HL-60/S4 treated with phorbol 12-myristate 13-acetate at 8.2 ng/mL for 4 days and 3 days (cell line): ENCODE data around the gene PPP1CB.

Experiments
- in situ Hi-C: fragments of 300-500 bp; cut with MboI; formaldehyde crosslinking; loops from 2 replicates; pipeline ENCODE4 v1.15.0; 2022; ENCODE audit warnings: low sequenced_read_pairs

PPP1CB gene

DNA sequence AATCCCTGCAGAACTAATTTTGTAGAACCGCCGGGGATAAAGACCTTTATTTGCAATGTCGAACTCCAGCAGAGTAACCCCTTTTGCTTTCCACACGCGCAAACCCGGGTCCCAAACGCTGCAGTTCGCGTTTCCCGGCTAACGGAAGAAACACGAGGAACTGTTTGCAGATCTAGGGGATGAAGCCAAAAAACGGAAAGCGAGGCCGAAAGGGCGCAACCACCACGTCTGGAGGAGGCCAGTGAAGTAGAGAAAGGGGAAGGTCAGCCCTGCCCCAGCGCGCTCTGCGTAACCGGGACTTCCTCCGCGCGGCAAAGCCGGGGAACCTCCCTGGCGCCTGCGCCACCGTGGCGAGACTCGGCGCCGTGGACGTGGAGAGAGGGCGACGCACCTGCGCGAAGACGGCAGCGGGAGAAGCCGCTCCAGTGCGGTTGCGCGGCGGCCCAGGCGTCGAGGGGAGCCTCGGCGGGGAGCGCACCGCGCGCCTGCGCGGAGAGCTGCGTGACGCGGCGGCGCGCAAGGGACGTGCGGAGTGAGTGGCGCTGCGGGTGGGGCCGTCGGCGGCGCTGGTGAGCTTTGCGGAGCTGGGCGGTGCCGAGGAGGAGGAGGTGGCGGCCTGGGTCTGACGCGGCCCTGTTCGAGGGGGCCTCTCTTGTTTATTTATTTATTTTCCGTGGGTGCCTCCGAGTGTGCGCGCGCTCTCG is at the start of gene PPP1CB:
PPP1CB (plus strand) TSS at position 579 of the 704 bp plus-strand sequence. CDS start 295 bp downstream, outside the sequence.
- in situ Hi-C loops: loop anchor here (10.0 kb wide), 1 partner anchor 157 kb away; no protein-coding TSS in a partner anchor

DNA sequence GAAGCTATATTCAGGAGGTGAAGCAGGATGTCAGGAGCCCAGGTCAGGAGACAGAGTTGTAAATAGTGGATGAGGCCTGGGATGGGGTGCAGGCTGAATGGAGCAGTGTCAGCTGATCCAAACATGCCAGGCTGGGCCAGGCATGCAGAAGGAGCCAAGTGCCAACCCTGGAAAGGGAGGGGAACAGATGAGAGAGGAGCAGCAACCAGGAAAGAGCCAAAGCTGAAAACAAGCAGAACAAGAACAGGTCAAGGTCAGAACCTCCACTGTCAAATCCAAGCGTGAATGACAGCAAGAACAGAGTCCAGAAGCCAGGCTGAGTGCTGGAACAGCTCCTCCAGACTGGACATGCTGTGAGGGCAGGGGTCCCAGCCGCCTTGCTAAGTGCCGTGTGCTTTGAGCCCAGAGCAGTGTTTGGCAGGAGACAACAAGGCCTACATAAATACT is 49.2 kb upstream of the PPP1CB start:
- in situ Hi-C loops: no loop called here

DNA sequence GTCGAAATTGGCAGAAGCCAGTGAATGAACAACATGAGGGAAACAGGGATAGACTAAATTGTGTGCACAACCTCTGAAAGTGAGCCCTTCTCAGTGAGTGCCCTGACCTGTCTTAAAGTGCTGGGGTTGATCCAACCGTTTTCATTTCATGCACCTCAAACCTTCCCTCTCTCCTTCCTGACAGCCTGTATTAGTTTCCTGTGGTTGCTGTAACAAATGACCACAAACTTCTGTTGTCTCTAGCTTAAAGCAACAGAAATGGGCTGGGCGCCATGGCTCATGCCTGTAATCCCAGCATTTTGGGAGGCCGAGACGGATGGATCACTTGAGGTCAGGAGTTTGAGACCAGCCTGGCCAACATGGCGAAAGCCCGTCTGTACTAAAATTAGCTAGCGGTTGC is 48.8 kb upstream of the PPP1CB start:
- in situ Hi-C loops: no loop called here

DNA sequence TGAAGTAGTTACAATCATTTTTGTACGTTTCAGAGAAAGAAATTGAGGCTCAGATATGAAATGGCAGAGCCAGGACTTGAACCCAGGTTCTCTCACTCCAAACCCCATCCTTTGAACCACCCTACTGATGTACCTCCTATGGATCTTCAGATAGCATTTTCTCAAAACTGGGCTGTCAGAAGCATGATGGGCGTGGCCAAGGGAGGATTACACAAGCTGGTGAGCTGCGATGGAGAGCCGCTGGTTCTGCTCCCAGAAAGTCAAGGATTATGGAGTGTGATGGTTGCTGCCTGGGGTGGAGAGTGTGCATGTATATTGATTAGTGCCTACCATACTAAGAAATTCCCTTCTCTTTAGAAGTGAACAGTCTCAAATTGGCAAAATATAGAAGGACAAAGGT is 47.0 kb upstream of the PPP1CB start:
- in situ Hi-C loops: no loop called here

DNA sequence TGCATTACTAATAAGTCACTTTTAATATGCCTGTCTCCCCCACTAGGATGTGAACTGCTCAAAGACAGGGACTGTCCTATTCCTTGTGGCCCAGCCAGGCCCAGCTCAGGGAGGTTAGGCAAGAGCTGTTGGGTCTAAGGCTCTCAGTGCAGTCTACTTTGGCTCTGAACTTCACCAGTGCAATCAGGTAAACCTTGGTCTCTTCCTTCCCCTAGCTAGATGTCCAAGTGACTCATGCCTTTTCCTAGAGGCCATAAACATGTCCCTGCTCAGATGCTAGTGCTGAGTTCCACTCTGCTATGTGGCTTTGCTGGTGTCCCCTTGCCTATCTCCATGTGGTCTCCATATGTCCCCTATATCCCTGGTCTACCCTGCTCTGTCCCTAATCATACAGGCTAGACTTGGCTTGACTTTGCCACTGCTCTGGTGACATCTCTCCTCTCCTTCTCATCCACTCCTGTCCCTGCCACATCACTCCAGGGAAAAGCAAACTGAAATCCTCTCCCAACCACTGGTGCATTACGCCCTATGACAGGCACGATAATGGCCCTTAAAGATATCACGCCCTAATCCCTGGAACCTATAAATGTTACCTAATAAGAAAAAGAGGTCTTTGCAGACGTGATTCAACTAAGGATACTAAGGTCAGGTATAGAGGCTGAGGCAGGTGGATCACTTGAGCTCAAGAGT is 45.7 kb upstream of the PPP1CB start:
- in situ Hi-C loops: no loop called here

DNA sequence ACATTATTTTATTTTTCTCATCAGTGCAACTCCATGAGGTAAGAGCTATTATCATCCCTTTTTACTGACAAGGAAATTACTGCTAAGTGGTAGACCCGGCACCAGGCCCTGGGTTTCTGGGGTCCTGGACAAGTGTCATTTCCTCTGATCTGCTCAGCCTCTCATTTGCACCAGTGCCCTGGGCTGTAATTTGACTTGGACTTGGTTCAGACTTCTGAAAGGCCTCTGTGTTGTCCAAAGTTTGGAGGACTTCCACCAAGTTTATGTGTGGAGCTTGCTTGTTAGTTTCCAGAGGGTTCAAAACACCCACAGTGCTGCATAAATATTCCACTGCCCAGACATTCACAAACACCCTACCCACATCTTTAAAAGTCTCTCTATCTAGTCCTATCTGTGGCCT is 44.0 kb upstream of the PPP1CB start:
- in situ Hi-C loops: no loop called here

DNA sequence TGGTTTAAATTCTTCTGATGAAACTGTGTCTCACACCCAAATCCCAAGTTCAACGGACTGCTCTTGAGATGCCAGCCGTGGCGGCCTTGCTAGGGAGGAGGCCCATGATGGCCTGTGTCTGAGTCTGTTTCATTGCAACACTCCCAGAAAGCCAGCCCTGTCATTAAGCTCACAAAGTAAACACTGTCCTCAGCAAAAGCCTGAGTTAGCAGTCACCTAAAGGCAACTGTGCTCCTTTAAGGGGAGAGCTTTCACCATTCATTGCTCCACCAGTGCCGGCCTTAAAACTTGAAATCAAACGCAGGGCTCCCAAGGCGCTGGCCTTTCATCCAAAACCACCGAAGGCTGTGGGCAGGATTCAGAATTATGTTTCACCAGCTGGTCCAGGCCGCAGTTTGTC is 42.5 kb upstream of the PPP1CB start:
- in situ Hi-C loops: no loop called here

DNA sequence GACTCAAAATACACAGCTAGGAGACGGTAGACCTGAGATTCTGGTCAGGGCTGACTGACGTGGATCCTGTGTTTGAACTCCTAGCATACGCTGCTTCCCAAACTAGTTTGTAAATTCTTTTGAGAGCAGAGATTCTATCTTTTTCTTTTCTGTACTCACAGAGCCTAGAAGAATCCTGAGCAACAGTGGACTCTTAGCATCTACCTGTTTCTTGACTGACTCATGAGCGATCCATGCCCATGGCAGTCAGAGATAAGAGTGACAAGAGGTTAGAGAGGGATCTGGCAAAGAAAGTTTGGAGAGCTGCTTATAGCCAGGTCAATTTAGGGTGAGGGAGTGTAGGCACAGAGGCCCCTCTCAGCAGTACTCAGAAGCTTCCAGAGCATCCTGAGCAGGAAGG is 41.1 kb upstream of the PPP1CB start:
- in situ Hi-C loops: no loop called here

DNA sequence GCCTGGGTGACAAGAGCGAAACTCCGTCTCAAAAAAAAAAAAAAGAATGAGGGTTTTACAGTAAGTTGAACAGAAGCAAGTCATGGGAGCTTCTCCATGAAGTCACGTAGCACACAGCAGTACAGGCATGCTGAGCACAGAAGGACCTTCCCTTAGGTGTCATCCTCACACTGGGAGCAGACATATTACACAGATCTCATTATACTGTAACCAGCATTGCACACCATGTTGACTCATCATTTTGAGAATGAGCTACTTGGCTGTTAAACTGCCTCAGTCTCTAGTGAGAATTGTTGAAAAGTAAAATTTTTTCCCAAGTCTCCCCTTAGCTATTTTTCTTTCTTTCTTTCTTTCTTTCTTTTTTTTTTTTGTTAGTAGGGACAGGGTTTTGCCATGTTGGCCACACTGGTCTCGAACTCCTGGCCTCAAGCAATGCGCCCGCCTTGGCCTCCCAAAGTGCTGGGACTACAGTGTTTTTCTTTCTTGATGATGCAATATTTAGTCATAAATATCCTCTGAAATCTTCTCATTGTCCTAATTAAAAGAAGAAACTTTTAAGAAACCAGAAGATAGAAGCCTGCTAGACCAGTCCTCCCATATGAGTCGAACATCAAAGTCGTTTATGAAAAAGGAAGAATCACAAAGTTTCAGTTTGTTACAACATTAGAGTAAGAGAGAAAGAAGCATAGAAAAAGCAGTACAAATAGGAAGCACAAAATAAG is 37.9 kb upstream of the PPP1CB start:
- in situ Hi-C loops: no loop called here

DNA sequence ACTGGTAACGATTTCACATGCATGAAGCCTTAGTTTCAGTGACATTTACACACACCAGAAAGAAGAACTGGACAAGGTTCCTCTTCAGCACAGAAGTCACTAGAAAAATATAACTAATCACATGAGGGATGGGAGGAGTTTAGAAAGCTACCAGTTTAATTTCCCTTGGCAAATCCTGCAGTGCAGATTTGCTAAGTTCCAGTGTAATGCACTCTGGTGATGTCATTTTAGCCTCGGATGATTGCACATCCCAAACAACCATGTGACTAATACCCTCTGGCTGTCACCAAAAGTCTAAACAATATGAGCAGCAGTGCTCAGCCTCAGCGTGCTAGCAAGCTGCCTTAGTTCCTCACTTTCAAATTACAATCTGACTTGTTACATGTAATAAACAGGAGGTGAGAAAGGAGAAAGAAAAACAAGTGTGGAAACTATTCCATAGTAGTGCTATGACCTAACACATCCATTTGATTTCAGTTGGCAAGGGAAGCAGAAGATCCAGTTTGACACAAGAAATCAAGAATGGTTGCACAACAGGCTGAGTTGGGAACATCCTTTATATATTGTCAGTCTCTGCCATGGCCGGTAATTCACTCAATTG is 35.3 kb upstream of the PPP1CB start:
- in situ Hi-C loops: no loop called here

DNA sequence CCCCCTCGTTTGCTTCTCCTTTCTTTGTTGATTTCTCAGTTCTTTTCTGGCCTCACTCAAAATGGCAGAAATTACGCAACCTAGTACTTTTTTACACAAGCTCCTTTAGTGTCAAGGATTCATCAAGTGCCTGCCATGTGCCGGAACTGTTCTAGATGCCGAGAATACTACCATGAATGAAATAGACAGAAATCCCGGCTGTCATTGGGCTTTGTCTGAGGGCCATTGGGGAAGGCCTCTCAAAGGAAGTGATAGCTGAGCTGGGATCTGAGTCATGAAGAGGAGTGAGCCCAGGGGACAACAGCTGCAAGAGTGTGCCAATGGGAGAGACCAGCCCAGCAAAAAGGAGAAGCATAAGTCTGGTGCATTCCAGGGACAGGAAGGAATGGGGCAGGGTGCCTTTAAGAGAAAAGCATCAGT is 34.3 kb upstream of the PPP1CB start:
- in situ Hi-C loops: no loop called here

DNA sequence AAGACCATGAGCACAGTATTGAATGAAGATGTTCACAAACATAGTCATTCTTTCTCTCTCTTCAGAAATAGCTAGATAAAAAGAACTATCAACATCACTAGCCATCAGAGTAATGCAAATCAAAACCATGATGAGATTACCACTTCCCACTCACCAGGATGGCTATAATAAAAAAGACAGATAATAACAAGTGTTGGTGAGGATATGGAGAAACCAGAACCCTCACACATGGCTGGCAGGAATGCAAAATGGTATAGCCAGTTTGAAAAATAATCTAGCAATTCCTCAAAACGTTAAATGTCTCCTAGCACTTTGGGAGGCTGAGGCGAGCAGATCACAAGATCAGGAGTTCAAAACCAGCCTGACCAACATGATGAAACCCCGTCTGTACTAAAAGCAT is 31.3 kb upstream of the PPP1CB start:
- in situ Hi-C loops: no loop called here

DNA sequence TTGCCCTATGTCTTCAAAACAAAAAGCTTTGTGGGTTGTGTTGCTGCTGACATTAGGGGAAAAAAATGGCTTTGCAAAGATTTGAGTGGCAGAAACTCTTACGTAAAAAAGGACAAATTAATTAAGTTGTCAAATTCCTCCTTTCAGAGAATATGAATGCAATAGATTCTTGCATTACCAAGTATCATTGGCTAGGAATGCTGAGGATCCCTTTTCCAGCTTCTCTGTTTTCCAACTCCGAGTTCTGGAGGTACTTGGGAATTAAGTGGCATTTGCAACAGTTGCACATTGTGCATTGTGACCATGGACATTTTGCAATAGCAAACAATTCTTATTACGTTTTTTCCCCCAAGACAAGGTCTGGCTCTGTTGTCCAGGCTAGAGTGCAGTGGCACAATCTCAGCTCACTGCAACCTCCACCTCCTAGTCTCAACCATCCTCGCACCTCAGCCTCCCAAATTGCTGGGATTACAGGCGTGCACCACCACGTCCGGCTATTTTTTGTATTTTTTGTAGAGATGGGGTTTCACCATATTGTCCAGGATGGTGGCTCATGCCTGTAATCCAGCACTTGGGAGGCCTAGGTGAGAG is 29.9 kb upstream of the PPP1CB start:
- in situ Hi-C loops: no loop called here

DNA sequence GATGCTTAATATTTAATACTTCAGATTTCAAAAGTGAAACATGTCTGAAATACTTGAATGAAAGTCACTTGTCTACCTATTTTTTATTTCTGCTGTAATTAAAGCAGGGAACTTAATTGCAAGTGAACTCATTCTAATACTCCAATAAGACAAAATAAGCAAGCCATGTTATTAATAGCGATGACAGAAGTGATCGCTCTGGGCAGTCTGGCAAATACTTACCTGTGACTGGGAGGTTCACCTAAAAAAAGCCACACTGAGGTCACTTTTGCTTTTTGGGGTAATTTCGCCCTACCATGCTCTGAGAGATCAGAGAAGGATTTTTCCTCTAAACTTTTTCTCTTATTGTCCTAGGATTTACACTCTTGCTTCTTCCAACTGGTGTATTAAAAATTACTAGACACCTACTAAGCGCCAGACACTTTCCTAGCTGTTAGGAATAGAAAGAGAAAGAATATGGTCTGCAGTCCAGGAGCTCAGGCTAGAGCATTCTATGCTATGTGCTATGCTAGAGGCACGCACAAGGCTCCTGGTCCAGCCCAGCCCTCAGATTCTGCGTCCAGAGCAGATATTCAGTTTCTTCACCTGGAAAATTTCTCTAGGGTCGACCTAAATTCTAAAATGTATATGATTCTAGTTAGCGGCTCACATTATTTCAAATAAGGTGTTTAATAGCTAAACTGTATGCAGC is 26.5 kb upstream of the PPP1CB start:
- in situ Hi-C loops: no loop called here

DNA sequence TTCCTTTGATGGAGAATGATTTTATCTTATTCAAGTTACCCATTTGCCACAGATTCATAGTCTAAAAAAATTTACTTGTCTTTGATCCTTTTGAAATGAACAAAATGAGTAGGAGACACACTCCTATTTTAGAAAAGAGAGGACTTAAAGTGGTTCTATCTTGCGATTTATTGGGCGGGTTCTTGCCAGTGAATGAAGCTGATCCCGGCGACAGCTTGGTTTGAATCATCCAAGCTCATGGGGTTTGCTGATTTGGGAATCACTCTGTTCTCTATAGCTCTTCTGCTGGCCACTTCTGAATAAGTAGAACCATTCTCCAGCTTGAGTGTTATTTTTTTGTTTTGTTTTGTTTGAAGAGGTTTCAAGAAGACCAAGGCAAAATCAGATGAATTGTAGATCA is 25.5 kb upstream of the PPP1CB start:
- in situ Hi-C loops: no loop called here

DNA sequence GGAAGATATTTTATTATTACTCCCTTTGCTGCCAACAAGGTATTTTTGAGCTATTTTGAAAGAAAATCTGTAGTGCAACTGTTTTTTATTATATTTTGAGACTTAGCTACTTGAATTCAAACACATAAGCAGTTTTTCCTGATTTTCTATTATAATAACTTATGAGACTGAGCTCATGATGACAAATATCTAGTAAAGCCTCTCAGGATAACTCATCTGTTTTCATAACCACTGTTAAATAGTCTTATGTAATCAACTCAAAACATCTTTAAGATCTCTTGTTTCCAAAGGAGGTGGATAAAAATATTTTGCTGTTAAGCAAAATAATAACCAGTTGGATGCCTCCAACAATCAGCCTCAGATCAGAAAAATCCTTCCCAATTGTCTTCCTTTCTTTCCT is 21.9 kb upstream of the PPP1CB start:
- in situ Hi-C loops: no loop called here

DNA sequence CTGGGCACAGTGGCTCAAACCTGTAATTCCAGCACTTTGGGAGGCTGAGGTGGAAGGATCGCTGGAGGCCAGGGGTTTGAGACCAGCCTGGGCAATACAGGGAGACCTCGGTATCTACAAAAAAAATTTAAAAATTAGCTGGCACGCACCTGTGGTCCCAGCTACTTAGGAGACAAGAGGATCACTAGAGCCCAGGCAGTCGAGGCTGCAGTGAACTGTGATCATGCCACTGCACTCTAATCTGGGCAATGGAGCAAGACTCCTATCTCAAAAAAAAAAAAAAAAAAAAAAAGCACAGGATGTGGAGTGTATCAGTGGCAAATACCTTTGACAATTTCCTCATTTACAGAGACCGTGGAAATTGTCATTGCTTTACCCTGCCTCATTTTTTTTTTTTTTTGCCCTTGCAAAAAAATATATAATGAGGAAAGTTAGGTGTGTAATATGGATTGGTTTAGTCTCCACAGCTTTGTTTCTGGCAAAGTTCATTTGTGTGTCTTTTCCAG is 20.9 kb upstream of the PPP1CB start:
- in situ Hi-C loops: no loop called here

DNA sequence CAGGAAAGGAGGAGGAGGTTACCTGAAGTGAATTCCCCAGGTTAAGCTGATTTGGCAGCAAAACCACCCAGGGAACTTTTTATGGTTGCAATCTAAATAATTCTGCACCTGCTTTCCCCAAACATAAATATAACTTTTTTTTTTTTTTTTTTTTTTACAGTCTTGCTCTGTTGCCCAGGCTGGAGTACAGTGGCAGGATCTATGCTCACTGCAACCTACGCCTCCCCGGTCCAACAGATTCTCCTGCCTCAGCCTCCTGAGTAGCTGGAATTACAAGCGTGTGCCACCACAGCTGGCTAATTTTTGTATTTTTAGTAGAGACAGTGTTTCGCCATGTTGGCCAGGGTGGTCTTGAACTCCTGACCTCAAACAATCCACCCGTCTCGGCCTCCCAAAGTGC is 16.1 kb upstream of the PPP1CB start:
- in situ Hi-C loops: no loop called here

DNA sequence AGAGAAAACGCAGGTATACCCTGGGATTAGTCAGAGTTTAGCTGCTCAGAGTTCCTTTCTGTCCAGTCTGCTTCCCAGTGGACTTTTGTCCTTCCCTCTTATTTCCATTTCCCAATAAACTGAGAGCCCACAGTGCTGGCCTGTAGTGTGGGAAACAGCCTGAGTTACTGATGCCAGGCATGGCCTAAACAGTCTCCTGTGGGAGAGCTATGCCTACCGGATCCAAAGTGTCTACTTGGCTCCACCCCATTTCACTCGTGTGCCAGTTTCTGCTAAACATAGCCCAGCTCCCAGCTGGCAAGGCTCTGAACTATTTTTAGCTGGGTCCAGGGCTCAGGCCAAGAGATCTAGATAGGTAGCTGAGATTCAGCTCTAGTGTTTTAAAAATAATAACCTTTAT is 15.6 kb upstream of the PPP1CB start:
- in situ Hi-C loops: no loop called here

DNA sequence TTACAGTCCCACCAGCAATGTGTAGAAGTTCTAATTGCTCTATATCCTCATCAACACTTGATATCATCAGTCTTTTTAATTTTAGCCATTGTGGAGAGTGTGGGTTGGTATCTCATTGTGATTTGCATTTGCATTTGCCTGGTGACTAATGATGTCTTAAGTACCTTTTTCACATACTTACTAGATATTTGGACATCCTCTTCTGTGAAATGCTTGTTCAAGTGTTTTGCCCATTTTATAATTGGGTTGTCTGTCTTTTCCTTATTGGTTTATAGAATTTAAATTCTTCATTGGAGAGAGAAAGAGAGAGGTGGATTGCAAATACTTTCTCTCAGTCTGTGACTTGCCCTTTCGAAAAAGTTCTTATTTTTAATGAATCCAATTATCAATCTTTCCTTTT is 14.0 kb upstream of the PPP1CB start:
- in situ Hi-C loops: no loop called here
